ENCODE data around the gene GARNL3. TPM values are rescaled to one million over a fixed set of nuclear protein-coding genes. Genes with fewer than 3 reads are reported as not detected.
A peak's percentile ranks its signal among the peaks of the same experiment; 100 is the strongest.

Gene GARNL3
- 1 to 10 TPM; 4.4 to 9.7 (median 6.1) TPM for total RNA-seq
- long read RNA-seq, partial matches to known transcripts: 0 of 2 reads
- long read RNA-seq, other reads (novel, unspliced or antisense): 2 of 2 reads

- WGBS (ENCODE audit: insufficient coverage, low coverage, low lambda C conversion rate, missing lambda C conversion rate): 50% methylated on average over 7 of the region's 8 CpGs
- DNase-seq: no peak
- no peak for TF ChIP-seq POLR2A (IDR thresholded peaks at IDR 0.05)
- TF ChIP-seq CTCF (IDR thresholded peaks at IDR 0.05): no peak
- H3K9me3 ChIP-seq: no peaks in the 10 kb centered on the region
- H3K4me3 ChIP-seq: no peak within 1 kb of the TSS
- no peak for ATAC-seq
- no peak within 1 kb of the TSS for H3K27ac ChIP-seq
- peaks cover 0 to 1% (median 0%) of the 10 kb centered on the region in 4 donors for H3K36me3 ChIP-seq
- intact Hi-C loops (cut with DNase I): no loop called here
- peaks cover 0 to 6% (median 0%) of the 10 kb centered on the region in 4 donors for H3K4me1 ChIP-seq
- H3K27me3 ChIP-seq: no peaks in the 10 kb centered on the region
These were observed at the start of gene GARNL3 for GRCh38 chr9:127264462-127265219. Gene GARNL3, plus strand, starts transcription at chr9:127264774. Its CDS starts 104 bp downstream, at chr9:127264878.

GRCh38 chr9:127215268-127216209 is 49.0 kb upstream of the GARNL3 start:
- Histone ChIP-seq H3K27me3 (no peaks in the 10 kb centered on the region), H3K9me3 (no peaks in the 10 kb centered on the region), H3K27ac (no peak overlapping the region), H3K36me3 (no peaks in the 10 kb centered on the region), H3K4me1 (no peaks in the 10 kb centered on the region), H3K4me3 (no peak overlapping the region)
- intact Hi-C loops (cut with DNase I): no loop called here
- TF ChIP-seq CTCF (IDR thresholded peaks at IDR 0.05) (no peak), POLR2A (IDR thresholded peaks at IDR 0.05) (no peak)
- DNase-seq (peak in 1 of 3 donors; percentile 28), ATAC-seq (no peak)
- WGBS (ENCODE audit: insufficient coverage, low coverage, low lambda C conversion rate, missing lambda C conversion rate): 73% methylated on average over 3 of the region's 14 CpGs

GRCh38 chr9:127216210-127216887 is 48.2 kb upstream of the GARNL3 start:
- intact Hi-C loops (cut with DNase I): no loop called here
- H3K27me3 ChIP-seq: no peaks in the 10 kb centered on the region
- ATAC-seq: no peak
- DNase-seq: peak in 1 of 3 donors; percentile 26
- H3K27ac ChIP-seq: no peak overlapping the region
- H3K4me3 ChIP-seq: no peak overlapping the region
- TF ChIP-seq POLR2A (IDR thresholded peaks at IDR 0.05) (no peak), CTCF (IDR thresholded peaks at IDR 0.05) (no peak)
- 82% methylated on average over 6 of the region's 7 CpGs for WGBS (ENCODE audit: insufficient coverage, low coverage, low lambda C conversion rate, missing lambda C conversion rate)
- H3K4me1 ChIP-seq: no peaks in the 10 kb centered on the region
- no peaks in the 10 kb centered on the region for H3K9me3 ChIP-seq
- H3K36me3 ChIP-seq: no peaks in the 10 kb centered on the region

- no peak overlapping the region for H3K27ac ChIP-seq
- no peak for ATAC-seq
- no peaks in the 10 kb centered on the region for H3K27me3 ChIP-seq
- WGBS (ENCODE audit: insufficient coverage, low coverage, low lambda C conversion rate, missing lambda C conversion rate): 65% methylated on average over 3 of the region's 5 CpGs
- TF ChIP-seq CTCF (IDR thresholded peaks at IDR 0.05) (no peak), POLR2A (IDR thresholded peaks at IDR 0.05) (no peak)
- H3K4me3 ChIP-seq: no peak overlapping the region
- no peaks in the 10 kb centered on the region for H3K9me3 ChIP-seq
- no peaks in the 10 kb centered on the region for H3K36me3 ChIP-seq
- intact Hi-C loops (cut with DNase I): no loop called here
- H3K4me1 ChIP-seq: no peaks in the 10 kb centered on the region
- DNase-seq: no peak
These were observed 47.7 kb upstream of the GARNL3 start for GRCh38 chr9:127216888-127217217.

Measured in right lobe of liver (tissue), 6 donors.